ENCODE measurements around the gene IDI1.
"Not testable (repeated sequence)": the region's sequence is repeated elsewhere in the genome, so short reads cannot be mapped to it uniquely, and the experiment has no call there.

The IDI1 gene

DNA sequence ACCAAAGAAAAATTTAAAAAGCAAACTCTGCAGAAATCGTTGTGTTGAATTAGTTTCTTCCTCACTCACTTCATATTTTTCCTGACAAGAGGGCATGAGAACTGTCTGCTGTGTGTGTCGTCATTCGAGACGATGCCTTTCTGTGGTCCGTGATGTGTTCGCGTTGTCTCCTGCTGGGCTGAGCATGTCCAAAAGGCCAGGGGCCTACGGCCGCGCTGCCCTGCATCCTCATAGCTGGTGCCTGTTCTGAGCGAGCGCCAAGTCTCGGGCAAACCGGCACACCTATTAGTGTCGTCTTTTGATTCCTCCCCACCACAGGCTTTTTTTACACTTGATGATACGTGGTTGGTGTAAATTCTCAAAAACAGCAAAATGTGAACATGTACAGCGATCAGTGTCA lies 34.7 kb upstream of the IDI1 start:
- peaks cover 72% of the 10 kb centered on the region for H3K36me3 Mint-ChIP-seq (ENCODE audit: insufficient read depth)

DNA sequence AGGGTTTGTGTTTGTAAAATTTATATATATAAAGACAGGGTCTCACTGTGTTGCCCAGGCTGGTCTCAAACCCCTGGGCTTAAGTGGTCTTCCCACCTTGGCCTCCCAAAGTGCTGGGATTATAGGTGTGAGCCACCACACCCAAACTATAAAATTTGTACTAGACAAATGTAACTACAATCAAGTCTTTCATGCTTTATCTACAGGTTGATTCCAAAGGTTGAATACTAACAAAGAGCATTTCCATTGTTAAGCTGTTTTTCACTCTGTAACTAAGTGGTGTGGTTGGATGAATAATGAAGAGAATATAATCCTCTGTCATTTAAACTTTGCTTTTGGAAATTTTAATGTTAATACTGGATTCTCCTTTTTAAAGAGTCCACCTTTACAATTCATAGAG lies 29.7 kb upstream of the IDI1 start:
- Mint-ChIP-seq H3K4me3 (no peak overlapping the region), H3K9me3 (no peaks in the 10 kb centered on the region), H3K4me1 (peaks cover 24% of the 10 kb centered on the region), H3K27me3 (no peaks in the 10 kb centered on the region), H3K27ac (ENCODE audit: low read depth) (no peak overlapping the region), H3K36me3 (ENCODE audit: insufficient read depth) (peaks cover 60% of the 10 kb centered on the region)
- ATAC-seq (replicated peaks; ENCODE audit: extremely low read depth, poor library complexity, severe bottlenecking) (no peak), DNase-seq (ENCODE audit: low spot score in 2 of 2) (no peak)

More for the DNA sequence above, 34.7 kb upstream of the IDI1 start:
- Mint-ChIP-seq H3K27ac (ENCODE audit: low read depth) (no peak overlapping the region), H3K4me1 (peaks cover 30% of the 10 kb centered on the region), H3K4me3 (no peak overlapping the region), H3K27me3 (no peaks in the 10 kb centered on the region), H3K9me3 (no peaks in the 10 kb centered on the region)
- ATAC-seq (replicated peaks; ENCODE audit: extremely low read depth, poor library complexity, severe bottlenecking) (no peak), DNase-seq (ENCODE audit: low spot score in 2 of 2) (no peak)

DNA sequence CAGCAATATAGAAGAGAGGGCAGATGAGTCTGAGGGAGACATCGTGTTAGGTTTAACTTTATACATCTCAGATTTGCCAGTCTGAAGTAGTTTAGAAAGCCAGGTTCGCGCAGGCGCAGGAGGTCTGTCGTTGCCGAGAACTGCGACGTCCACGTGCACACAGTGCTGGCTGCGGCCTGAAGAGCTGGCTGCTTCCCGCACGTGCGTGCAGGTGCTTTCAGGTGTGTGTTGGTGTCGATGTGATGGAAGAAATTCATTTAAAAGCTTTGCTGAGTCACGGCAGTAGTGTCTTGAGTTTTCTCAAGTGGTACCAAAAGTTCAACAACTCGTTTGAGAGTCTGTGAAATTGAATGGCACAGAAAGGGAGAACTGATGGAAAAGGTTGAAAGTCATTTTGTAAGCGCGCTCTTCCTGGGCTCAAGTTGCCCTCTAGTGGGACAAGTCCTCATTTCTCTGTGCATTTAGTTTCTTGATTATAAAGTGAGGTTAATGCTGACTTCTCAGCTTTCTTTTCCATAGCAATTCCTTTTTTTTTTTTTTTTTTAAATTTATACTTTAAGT lies 25.9 kb upstream of the IDI1 start:
- no peak for DNase-seq (ENCODE audit: low spot score in 2 of 2)
- peak overlapping the region; percentile 84 for H3K27ac Mint-ChIP-seq (ENCODE audit: low read depth)
- H3K4me3 Mint-ChIP-seq: no peak overlapping the region
- no peak for ATAC-seq (replicated peaks; ENCODE audit: extremely low read depth, poor library complexity, severe bottlenecking)
- H3K36me3 Mint-ChIP-seq (ENCODE audit: insufficient read depth): peaks cover 42% of the 10 kb centered on the region
- peaks cover 33% of the 10 kb centered on the region for H3K4me1 Mint-ChIP-seq
- no peaks in the 10 kb centered on the region for H3K27me3 Mint-ChIP-seq
- no peaks in the 10 kb centered on the region for H3K9me3 Mint-ChIP-seq

DNA sequence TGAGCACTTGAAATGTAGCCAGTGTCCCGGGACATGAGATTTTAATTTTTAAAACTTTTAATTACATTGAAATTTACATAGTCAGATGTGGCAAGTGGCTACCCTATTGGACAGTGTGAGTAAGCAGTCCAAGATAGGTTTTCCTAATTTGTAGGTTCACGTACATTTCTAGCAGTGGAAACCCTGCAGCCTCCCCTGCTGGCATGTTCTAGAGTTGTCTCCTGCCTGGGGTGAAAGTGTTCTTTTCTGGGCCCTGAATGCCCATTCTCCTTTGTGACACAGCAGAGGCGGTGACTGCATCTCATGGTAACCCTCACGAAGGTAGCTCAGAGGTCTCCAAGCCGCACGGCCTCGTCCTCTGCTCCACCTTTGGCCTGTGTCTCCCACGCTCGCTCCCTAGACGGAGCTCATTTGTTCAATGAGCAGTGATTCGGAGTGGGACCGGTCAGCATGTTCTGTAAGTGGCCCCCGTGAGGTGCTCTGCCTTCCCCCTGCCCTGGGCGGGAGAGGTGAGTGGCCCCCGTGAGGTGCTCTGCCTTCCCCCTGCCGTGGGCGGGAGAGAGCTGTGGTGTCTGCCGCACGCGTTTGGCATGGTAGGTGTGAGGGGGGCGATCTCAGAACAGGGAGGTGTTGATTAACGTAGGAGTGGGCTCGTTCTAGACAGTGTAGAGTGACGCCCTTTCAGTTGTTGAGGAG lies 25.3 kb upstream of the IDI1 start:
- H3K36me3 Mint-ChIP-seq (ENCODE audit: insufficient read depth): peaks cover 35% of the 10 kb centered on the region
- no peak overlapping the region for H3K4me3 Mint-ChIP-seq
- H3K4me1 Mint-ChIP-seq: peaks cover 40% of the 10 kb centered on the region
- ATAC-seq (replicated peaks; ENCODE audit: extremely low read depth, poor library complexity, severe bottlenecking) (no peak), DNase-seq (ENCODE audit: low spot score in 2 of 2) (no peak)
- H3K27me3 Mint-ChIP-seq: no peaks in the 10 kb centered on the region
- H3K9me3 Mint-ChIP-seq: no peaks in the 10 kb centered on the region
- peak overlapping the region; percentile 84 for H3K27ac Mint-ChIP-seq (ENCODE audit: low read depth)

DNA sequence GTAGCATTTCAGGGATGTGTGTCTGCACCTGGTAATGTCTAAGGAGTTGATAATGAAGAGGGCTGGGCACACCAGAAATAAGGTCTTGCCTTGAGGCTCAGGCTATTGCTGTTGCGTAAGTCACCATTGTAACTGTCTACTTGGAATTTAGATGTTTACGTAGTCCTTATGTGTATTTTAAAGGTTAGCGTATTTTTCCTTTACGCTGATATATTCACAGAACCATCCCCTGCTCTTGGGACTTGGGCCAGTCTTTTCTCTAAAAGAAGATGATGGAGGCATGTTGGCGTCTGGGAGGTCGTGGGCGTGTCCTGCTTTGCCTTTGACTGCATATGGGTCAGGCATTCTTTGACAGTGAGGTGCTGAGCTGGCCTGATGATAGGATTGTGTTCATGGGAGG lies 22.0 kb upstream of the IDI1 start:
- DNase-seq (ENCODE audit: low spot score in 2 of 2) (no peak), ATAC-seq (replicated peaks; ENCODE audit: extremely low read depth, poor library complexity, severe bottlenecking) (no peak)
- H3K9me3 Mint-ChIP-seq: no peaks in the 10 kb centered on the region
- H3K27me3 Mint-ChIP-seq: no peaks in the 10 kb centered on the region
- H3K27ac Mint-ChIP-seq (ENCODE audit: low read depth): no peak overlapping the region
- peaks cover 66% of the 10 kb centered on the region for H3K4me1 Mint-ChIP-seq
- peaks cover 13% of the 10 kb centered on the region for H3K36me3 Mint-ChIP-seq (ENCODE audit: insufficient read depth)
- H3K4me3 Mint-ChIP-seq: no peak overlapping the region

DNA sequence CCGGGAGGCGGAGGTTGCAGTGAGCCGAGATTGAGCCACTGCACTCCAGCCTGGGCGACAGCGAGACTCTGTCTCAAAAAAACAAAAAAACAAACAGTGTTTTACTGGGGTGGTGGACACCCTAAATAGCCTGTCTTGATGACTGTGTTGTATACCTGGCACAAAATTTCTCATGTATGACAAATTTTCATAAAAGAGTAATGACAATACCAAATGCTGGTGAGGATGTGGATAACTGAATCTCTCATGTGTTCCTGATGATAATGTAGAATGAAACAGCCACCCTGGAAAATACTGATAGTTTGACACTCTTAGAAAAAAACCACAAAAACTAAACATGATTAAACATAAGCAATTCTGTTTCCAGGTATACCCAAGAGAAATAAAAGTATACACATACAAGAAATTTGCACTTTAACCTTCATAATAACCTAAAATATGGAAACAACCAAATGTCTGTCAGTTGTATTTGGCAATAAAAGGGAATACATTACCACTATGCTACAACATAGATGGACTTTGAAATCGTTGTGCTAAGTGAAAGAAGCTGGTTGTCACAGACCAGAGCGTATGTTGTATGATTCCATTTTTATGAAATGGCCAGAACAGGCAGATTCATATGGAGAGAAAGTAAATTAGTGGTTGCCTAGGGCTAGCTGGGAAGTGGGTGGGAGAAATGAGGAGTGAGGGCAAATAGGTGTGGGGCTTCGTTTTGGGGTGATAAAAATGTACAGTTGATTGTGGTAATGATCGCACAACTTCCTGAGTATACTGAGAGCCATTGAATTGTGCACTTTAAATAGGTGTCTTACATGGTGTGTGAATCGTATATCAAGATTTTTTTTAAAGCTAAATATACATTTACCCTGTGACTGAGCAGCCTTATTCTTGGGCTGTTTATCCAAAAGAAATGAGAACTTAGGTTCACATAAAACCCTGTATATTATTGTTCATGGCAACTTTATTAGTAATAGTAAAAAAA lies 19.8 kb upstream of the IDI1 start:
- Mint-ChIP-seq H3K27me3 (no peaks in the 10 kb centered on the region), H3K36me3 (ENCODE audit: insufficient read depth) (peaks cover 10% of the 10 kb centered on the region), H3K4me3 (peak overlapping the region; percentile 35), H3K9me3 (no peaks in the 10 kb centered on the region), H3K27ac (ENCODE audit: low read depth) (peak overlapping the region; percentile 0), H3K4me1 (peaks cover 69% of the 10 kb centered on the region)
- no peak for DNase-seq (ENCODE audit: low spot score in 2 of 2)
- ATAC-seq (replicated peaks; ENCODE audit: extremely low read depth, poor library complexity, severe bottlenecking): peak; percentile 70

DNA sequence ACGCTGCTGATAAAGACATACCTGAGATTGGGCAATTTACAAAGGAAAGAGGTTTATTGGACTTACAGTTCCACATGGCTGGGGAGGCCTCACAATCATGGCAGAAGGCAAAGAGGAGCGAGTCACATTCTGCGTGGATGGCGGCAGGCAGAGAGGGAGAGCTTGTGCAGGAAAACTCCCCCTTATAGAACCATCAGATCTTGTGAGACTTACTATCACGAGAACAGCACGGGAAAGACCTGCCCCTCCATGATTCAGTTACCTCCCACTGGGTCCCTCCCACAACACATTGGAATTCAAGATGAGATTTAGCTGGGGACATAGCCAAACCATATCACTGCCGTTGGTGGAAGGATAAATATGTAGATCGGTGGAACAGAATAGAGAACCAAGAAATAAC lies 17.8 kb upstream of the IDI1 start:
- not testable (repeated sequence) for DNase-seq (ENCODE audit: low spot score in 2 of 2); H3K9me3 Mint-ChIP-seq; H3K4me3 Mint-ChIP-seq; ATAC-seq (replicated peaks; ENCODE audit: extremely low read depth, poor library complexity, severe bottlenecking); H3K27me3 Mint-ChIP-seq
- H3K36me3 Mint-ChIP-seq (ENCODE audit: insufficient read depth): peaks cover 10% of the 10 kb centered on the region
- H3K27ac Mint-ChIP-seq (ENCODE audit: low read depth): peak overlapping the region; percentile 73
- peaks cover 85% of the 10 kb centered on the region for H3K4me1 Mint-ChIP-seq

DNA sequence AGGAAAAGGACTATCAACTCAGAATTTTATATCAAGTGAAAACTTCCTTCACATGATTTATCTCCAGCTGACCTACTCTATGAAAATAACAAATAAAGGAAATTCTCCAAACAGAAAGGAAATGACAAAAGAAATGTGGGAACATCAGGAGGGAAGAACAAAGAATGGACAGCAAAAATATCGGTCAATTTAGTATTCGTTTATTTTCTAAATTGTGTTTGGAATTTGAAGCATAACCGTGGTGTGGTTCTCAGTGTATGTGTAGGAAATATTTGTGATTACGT lies 16.0 kb upstream of the IDI1 start:
- DNase-seq (ENCODE audit: low spot score in 2 of 2): no peak
- ATAC-seq (replicated peaks; ENCODE audit: extremely low read depth, poor library complexity, severe bottlenecking): no peak
- peaks cover 13% of the 10 kb centered on the region for H3K36me3 Mint-ChIP-seq (ENCODE audit: insufficient read depth)
- H3K4me3 Mint-ChIP-seq: no peak overlapping the region
- H3K27me3 Mint-ChIP-seq: no peaks in the 10 kb centered on the region
- H3K4me1 Mint-ChIP-seq: peaks cover 92% of the 10 kb centered on the region
- H3K9me3 Mint-ChIP-seq: no peaks in the 10 kb centered on the region
- peak overlapping the region; percentile 89 for H3K27ac Mint-ChIP-seq (ENCODE audit: low read depth)

DNA sequence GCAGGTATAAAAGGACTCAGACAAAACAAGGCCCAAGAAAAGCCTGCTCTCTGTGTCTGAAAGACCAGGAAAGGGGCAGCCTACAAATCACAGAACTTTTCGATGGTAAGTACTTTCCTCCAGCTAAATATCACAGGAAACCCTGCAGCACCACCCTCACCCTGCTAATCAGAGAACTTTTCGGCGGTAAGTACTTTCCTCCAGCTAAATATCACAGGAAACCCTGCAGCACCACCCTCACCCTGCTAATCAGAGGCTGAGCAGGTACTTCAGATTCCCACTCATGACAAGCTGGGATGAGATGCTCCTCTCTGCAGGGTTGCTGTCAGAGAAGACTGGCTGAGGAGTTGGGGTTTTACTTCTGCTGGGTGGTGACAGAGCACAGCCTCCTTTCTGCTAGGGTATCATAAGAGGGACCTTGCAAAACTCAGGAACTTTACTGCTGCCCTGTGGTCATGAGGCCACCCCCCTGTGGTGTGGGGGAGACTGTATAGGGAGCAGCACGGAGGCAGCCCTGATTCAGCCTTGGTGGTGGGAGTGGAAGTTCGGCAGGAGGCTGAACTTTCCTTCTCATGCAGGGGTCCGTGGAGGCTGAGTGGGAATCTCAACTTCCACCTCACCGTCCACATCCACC lies 14.4 kb upstream of the IDI1 start:
- peak; percentile 99 for ATAC-seq (replicated peaks; ENCODE audit: extremely low read depth, poor library complexity, severe bottlenecking)
- DNase-seq (ENCODE audit: low spot score in 2 of 2): peak in 1 of 2 donors; percentile 42
- Mint-ChIP-seq H3K4me1 (peaks cover 80% of the 10 kb centered on the region), H3K4me3 (peak overlapping the region; percentile 76), H3K9me3 (no peaks in the 10 kb centered on the region), H3K27me3 (no peaks in the 10 kb centered on the region), H3K36me3 (ENCODE audit: insufficient read depth) (peaks cover 18% of the 10 kb centered on the region), H3K27ac (ENCODE audit: low read depth) (peak overlapping the region; percentile 89)

DNA sequence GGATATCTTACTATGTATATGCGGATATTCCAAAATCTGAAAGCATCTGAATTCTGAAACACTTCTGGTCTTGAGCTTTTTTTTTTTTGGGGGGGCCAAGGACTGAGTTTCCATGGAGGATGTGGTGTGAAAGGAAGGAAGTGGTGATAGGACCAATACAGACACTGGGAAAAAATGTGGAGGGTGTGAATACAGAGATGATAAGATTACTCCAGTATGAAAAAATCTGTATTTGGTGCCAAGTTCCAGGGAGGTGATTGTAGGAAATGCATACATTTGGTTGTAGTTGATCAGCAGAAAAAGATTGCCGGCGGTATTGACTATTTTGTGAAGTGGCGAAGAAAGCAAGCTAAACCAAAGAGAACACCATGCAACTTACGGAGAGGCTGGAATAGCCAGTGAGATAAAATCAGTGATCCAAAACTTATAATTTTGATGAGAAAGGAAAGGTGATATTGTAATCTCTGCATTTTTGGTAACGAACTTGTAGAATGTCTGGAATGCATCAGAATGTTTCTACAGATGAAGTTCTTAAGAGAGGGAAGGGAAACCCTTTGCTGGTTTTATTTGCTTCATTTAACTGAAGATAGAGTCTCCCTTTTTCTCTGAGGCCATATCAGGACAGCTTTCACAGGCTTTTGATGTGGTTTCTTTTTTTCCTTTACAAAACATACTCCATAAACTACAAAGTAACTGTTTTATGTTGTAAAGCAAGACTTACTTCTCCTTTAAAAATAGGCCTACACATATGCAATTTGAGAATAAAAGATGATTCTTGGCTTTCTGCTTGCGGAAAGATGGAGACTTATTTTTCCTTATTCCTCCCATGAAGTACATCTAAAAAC lies 13.2 kb upstream of the IDI1 start:
- Mint-ChIP-seq H3K27ac (ENCODE audit: low read depth) (peak overlapping the region; percentile 89), H3K4me3 (peak overlapping the region; percentile 76), H3K36me3 (ENCODE audit: insufficient read depth) (peaks cover 18% of the 10 kb centered on the region), H3K4me1 (peaks cover 82% of the 10 kb centered on the region), H3K27me3 (no peaks in the 10 kb centered on the region), H3K9me3 (no peaks in the 10 kb centered on the region)
- no peak for ATAC-seq (replicated peaks; ENCODE audit: extremely low read depth, poor library complexity, severe bottlenecking)
- no peak for DNase-seq (ENCODE audit: low spot score in 2 of 2)

DNA sequence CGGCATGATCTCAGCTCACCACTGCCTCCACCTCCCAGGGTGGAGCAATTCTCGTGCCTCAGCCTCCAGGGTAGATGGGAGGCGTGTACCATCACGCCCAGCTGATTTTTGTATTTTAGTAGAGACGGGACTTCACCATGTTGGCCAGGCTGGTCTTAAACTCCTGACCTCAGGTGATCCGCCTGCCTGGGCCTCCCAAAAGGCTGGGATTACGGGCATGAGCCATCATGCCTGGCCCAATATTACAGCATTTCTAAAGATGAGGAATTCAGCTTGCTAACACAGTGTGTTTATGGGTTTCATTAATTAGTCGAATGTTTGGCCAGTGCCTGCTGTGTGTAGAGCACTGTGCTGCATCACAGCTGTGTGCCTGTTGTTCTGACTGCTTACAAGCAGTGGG lies 11.0 kb upstream of the IDI1 start:
- no peaks in the 10 kb centered on the region for H3K27me3 Mint-ChIP-seq
- no peak overlapping the region for H3K4me3 Mint-ChIP-seq
- peak overlapping the region; percentile 89 for H3K27ac Mint-ChIP-seq (ENCODE audit: low read depth)
- ATAC-seq (replicated peaks; ENCODE audit: extremely low read depth, poor library complexity, severe bottlenecking) (no peak), DNase-seq (ENCODE audit: low spot score in 2 of 2) (no peak)
- H3K4me1 Mint-ChIP-seq: peaks cover 82% of the 10 kb centered on the region
- H3K9me3 Mint-ChIP-seq: no peaks in the 10 kb centered on the region
- peaks cover 26% of the 10 kb centered on the region for H3K36me3 Mint-ChIP-seq (ENCODE audit: insufficient read depth)

DNA sequence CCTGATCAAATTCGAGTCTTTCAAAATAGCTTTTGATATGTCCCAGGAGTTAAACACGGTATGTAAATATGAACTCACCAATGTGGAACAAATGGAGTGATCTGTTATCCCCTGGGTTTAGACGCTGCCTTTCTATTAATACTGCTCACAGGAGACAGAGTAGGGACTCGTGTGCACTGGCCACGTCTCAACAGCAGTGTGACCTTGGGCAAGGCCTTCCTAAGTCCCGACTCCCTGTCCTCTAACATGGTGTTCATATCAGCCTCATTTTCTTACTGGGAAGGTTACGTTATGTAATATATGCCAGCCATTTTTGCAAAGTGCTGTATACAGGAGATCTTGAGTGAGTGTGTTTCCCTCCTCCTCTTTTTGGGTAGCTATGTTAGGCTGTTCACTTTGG lies 9.1 kb upstream of the IDI1 start:
- H3K27me3 Mint-ChIP-seq: no peaks in the 10 kb centered on the region
- no peak for ATAC-seq (replicated peaks; ENCODE audit: extremely low read depth, poor library complexity, severe bottlenecking)
- H3K4me1 Mint-ChIP-seq: peaks cover 82% of the 10 kb centered on the region
- H3K36me3 Mint-ChIP-seq (ENCODE audit: insufficient read depth): peaks cover 25% of the 10 kb centered on the region
- no peaks in the 10 kb centered on the region for H3K9me3 Mint-ChIP-seq
- peak overlapping the region; percentile 99 for H3K4me3 Mint-ChIP-seq
- peak overlapping the region; percentile 93 for H3K27ac Mint-ChIP-seq (ENCODE audit: low read depth)
- DNase-seq (ENCODE audit: low spot score in 2 of 2): no peak
